Heart left ventricle (tissue), 13 donors: ENCODE results near the gene RLN3.

Experiments used
- CTCF ChIP-seq, 12 donors: fragments of 200-600 bp; sonication (generic) in 4 of 12; IDR thresholded peaks; one replicate each; pipeline versions ENCODE4 v1.5.0 to v1.8.0; 2018 to 2022; ENCODE audit warnings: antibody characterized with exemption in 12 of 12, mild to moderate bottlenecking in 5 of 12
- POLR2A ChIP-seq, 2 donors: fragments of 450-650 bp; IDR thresholded peaks; one replicate each; pipeline ENCODE4 v1.6.1; 2017; ENCODE audit warnings: antibody characterized with exemption in 2 of 2, mild to moderate bottlenecking in 2 of 2, moderate library complexity in 2 of 2
- donor health status: ischemic (EF 13 %, LVEDD 7.1; RV severe dilation, severe dysfunction).
- donor health status: DM: no; HTN: yes; CAD: no.
- donor health status: DM: no; HTN: no; CAD: no.
- donor health status: ischemic (EF 25% LVEDD 6.9; RV normal size, moderate dysfunction).
- donor health status: ischemic (EF 25% LVEDD 5.7; RV mildly dilated, moderate dysfunction).
- donor health status: ischemic (EF 35%, LVEDD 5.7; RV mildly dilated, moderate dysfunction).
- donor health status: nonischemic (EF 11% LVEDD 7.7; RV severe dilation, severe dysfunction).
- donor health status: DM: yes; HTN: yes; CAD: no.
- donor health status: PGD.
- donor health status: ischemic (EF 29% LVEDD 5.4; RV normal size, mild dysfunction).
- donor health status: nonischemic (EF 23%, LVEDD 6.1; RV moderate dilation, normal function).

DNA sequence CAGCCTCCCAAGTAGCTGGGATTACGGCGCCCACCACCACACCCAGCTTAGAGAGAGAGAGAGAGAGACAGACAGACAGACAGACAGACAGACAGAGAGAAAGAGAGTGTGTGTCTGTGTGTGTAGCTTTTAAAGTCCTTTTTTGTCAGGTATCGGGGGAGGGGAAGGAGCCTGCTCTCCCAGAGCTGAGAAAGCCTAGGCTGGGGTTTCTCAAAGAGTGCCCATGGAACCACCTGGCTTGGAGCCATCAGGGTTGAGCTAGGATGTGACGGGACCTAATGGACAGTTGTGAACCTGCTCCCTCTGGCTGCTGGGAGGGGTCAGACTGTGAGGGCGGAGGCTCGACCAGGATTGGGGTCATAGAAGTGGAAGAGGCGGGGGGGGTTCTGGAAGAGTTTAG lies 38.5 kb upstream of the RLN3 start:
- TF ChIP-seq CTCF (IDR thresholded peaks at IDR 0.05) (no peak), POLR2A (IDR thresholded peaks at IDR 0.05) (no peak)
